ENCODE results near the gene BDKRB1.

Gene BDKRB1

DNA sequence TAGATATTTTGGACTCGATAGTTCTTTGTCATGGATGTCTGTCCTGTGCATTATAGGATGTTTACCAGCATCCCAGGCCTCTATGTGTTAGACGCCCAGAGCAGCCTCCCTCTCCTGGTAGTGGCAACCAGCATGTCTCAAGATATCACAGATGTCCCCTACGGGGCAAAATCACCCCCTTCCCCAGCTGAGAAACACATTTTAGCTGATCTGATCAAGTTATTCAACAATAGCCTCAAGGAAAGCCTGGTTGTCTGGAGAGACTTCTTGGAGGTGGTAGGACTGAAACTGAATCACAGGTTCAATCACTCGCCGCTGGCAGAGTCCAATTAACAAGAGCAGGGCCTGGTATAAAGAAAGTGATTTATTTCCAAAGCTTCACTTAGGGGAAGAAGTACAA lies 17.6 kb downstream of the BDKRB1 start:
- no peak overlapping the region for H3K27ac ChIP-seq
- TF ChIP-seq ZFX (IDR thresholded peaks at IDR 0.05): no peak
- TF ChIP-seq, protein P1, sequence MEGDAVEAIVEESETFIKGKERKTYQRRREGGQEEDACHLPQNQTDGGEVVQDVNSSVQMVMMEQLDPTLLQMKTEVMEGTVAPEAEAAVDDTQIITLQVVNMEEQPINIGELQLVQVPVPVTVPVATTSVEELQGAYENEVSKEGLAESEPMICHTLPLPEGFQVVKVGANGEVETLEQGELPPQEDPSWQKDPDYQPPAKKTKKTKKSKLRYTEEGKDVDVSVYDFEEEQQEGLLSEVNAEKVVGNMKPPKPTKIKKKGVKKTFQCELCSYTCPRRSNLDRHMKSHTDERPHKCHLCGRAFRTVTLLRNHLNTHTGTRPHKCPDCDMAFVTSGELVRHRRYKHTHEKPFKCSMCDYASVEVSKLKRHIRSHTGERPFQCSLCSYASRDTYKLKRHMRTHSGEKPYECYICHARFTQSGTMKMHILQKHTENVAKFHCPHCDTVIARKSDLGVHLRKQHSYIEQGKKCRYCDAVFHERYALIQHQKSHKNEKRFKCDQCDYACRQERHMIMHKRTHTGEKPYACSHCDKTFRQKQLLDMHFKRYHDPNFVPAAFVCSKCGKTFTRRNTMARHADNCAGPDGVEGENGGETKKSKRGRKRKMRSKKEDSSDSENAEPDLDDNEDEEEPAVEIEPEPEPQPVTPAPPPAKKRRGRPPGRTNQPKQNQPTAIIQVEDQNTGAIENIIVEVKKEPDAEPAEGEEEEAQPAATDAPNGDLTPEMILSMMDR (conservative IDR thresholded peaks at IDR 0.05): no peak

DNA sequence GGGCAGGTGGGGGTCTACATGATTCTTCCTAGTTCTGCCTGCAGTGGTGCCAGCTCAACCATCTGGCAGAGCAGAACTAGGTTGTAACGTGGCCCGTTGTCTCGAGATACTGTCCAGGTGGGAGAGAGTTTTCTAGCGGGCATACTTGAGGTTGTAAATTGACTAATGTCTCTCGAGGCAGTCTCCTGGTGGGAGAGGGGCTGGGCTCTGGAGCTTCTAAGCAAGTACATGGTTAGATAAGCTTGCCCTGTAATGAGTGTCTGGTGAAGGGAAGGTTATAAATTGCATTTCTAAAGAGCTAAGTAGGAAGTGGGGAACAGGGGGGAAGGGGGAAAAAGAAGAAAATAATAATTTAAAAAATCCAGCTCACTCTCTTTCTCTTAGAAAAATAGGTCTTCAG lies 18.1 kb downstream of the BDKRB1 start:
- H3K27ac ChIP-seq: no peak overlapping the region
- TF ChIP-seq, protein P1 (conservative IDR thresholded peaks at IDR 0.05): no peak
- no peak for TF ChIP-seq ZFX (IDR thresholded peaks at IDR 0.05)

DNA sequence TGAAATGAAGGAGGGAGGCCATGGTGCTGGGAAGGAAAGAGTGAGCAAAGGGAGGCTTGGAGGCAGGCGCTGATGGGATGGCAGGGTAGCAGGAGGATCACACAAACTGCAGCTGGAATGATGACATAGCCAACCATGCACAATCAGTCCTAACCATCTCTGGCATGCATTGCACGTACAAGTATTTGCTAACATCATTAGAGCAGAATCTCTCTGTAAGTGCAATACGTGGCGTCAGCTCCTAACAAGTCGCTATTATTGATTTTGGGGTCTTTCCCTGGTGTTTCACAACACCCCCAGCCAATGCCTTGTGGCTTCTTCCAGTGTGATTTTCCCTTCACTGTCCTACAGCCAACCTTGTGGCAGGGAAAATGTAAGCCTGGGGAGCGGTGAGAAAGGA lies 18.5 kb downstream of the BDKRB1 start:
- no peak overlapping the region for H3K27ac ChIP-seq
- no peak for TF ChIP-seq ZFX (IDR thresholded peaks at IDR 0.05)
- TF ChIP-seq, protein P1 (conservative IDR thresholded peaks at IDR 0.05): no peak

DNA sequence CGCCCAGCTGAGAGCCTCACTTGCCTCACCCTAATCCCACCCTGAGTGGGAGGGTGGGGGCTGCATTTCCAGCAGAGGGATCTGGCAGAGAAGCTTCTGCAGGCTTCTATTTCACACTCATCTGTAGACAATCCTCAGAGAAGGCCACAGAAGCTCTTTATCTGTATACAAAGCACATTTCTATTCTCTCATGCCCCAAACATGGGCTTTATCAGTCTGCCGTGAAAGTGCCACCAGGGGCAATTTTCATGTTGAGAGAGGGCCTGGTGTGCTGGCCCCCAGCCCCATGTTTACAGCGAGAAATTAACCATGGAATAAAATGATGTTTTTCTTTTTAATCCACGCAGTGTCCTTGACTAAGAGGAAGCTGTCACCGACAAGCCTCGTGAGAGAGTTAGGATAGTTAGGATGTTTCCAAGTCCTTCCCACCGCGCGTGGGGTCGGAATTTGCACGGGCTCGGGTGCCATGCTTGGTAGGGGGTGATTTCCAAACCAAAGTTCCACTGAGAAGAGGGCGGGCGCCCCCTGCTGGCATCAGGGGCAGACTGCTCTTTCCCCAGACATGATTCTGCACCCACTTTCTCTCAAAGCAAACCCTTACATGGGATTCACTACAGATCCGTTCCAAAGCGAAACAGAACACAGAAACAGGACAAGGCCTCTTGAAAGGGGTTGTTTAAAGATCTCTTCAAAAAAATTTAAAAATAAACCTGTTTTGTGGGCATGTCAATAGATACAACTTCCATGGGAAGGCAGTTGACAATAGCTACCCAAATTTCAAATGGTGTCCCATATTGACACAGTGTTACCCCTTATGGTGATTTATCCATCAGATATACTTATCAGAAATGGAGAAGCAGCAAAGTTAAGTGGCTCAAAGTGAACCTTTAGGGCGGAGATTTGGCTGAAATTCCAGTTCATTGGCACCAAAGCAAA lies 19.4 kb downstream of the BDKRB1 start:
- H3K27ac ChIP-seq: no peak overlapping the region
- no peak for TF ChIP-seq ZFX (IDR thresholded peaks at IDR 0.05)
- TF ChIP-seq, protein P1 (conservative IDR thresholded peaks at IDR 0.05): peak; percentile 98

DNA sequence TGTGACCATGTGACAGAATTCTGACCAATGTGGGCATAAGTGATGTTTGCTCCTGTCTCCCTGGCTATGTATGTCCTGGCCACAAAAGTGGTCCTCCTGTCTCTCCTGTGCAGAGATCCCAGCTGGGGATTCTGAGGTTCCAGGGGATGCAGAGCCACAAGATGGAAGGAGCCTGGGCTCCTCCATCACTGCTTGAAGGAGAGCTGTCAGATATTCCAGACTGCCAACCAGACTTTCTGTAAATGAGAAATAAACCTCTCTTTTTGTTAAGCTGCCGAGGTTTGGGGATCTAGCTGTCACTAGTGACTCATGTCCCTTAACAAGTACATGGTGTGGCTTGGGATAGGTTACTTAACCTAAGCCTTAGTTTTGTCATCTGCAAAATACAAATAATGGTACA lies 21.9 kb downstream of the BDKRB1 start:
- H3K27ac ChIP-seq: no peak overlapping the region
- no peak for TF ChIP-seq ZFX (IDR thresholded peaks at IDR 0.05)
- TF ChIP-seq, protein P1 (conservative IDR thresholded peaks at IDR 0.05): no peak

DNA sequence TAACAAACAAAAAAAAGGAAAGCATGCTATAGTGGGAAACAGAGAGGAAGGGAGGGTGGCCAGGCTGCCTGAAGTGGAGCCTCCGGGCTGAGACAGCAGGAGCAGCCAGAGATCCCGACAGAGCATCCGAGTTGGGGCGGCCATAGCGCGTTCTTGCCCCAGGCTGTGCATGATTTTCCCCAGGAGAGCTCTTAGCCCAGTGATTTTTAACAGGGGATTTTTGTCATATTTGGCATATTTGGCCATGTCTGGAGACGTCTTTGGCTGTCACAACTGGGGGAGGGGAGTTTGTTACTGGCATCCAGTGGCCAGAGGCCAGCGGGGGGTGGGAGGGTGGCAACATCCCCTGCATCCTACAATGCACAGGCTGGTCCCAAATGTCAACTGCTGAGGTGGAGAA lies 23.6 kb downstream of the BDKRB1 start:
- TF ChIP-seq, protein P1 (conservative IDR thresholded peaks at IDR 0.05): no peak
- TF ChIP-seq ZFX (IDR thresholded peaks at IDR 0.05): no peak
- H3K27ac ChIP-seq: no peak overlapping the region

DNA sequence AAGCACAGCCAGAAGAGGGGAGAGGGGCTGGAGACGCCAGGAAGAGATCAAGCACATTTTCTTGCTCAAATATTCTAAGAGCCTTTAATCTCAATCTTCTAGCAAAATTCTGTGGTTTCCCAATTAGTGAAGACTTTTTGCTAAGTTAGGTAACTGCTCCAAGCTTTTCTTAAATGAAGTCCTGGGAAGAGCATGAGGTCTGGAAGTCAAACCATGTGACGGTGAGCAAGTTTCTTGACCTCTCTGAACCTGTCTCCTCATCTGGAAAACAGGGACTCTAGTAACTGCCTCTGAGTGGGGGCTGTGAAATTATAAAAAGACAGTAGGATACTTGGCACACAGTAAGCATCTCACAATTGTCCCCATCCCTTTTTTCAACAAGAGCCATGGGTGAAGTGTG lies 24.1 kb downstream of the BDKRB1 start:
- TF ChIP-seq, protein P1 (conservative IDR thresholded peaks at IDR 0.05): no peak
- no peak for TF ChIP-seq ZFX (IDR thresholded peaks at IDR 0.05)
- no peak overlapping the region for H3K27ac ChIP-seq
